Measurements from ENCODE around the gene SMO. TPM values are rescaled to one million over a fixed set of nuclear protein-coding genes. Genes with fewer than 3 reads are reported as not detected.
"Not testable (repeated sequence)": the region's sequence is repeated elsewhere in the genome, so short reads cannot be mapped to it uniquely, and the experiment has no call there.

SMO gene
- total RNA-seq, 1 donor from 2014 or later, result 5.0 TPM

GRCh38 chr7:129224251-129225205 lies 36.1 kb downstream of the SMO start, which contains the start of gene AHCYL2:
Gene AHCYL2, plus strand, starts transcription at chr7:129225030.
- ATAC-seq (peak; percentile 98), DNase-seq (peak; percentile 99)
- intact Hi-C loops (cut with micrococcal nuclease), result loop anchor here (5.0 kb wide), 1 partner anchor 73 kb away; no protein-coding TSS in a partner anchor

- ATAC-seq, result peak; percentile 45
- peak; percentile 71 for DNase-seq
- intact Hi-C loops (cut with micrococcal nuclease), result no loop called here
These were observed 36.9 kb downstream of the SMO start for GRCh38 chr7:129225206-129225930.

DNA sequence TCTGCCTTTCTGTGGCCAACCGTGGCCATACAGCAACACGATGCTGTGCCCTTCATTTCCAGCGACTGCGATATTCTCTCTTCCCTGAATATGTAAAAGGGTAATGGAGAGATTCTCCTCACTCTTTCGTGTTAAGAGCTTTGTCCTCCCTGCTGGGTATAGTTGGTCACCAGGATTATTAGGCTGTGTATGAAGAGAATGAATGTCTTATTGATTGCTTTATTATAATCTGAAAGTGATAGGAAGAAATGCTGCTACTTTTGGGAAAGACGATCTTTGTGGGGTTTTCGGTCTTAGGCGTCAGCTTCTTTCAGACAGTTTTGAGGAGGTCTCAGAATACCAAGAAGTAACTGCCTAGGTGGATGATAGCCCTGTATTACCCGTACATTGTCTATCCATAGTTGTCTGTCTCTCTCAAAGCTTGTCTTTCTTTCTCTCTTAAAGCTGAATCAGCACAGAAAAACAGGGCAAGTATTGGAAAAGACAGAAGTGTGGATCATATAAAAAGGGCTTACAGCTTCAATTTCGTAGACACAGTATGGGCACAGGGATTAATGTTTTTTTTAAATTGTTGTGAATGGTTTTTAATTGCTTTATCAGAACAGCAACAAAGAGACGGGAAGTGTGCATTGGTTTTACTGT lies 37.6 kb downstream of the SMO start:
- intact Hi-C loops (cut with micrococcal nuclease), result no loop called here
- DNase-seq, result no peak
- no peak for ATAC-seq

GRCh38 chr7:129227646-129228578 lies 39.5 kb downstream of the SMO start:
- DNase-seq, result no peak
- ATAC-seq, result no peak
- intact Hi-C loops (cut with micrococcal nuclease), result no loop called here

GRCh38 chr7:129228633-129229032 lies 40.2 kb downstream of the SMO start:
- DNase-seq (no peak), ATAC-seq (no peak)
- intact Hi-C loops (cut with micrococcal nuclease), result no loop called here

DNA sequence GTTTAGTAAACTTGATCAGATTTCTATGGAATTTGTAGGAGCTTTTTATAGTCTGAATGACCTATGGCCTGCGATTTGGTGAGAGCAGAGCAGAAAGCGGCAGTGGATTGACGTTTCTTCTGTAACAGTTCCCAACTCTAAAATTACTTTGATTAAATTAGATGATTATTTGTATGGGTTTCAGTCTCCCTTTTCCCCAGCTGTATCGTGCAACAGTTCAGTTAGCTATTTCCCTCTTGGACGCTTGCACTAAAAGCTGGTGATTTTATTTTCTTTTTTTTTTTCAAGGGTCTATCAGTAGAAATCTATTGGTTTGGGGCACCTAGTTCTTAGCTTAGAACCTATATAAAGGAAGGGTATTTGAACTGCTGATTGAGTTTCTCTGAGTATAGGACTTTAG lies 43.2 kb downstream of the SMO start:
- ATAC-seq (no peak), DNase-seq (no peak)
- intact Hi-C loops (cut with micrococcal nuclease), result no loop called here

- intact Hi-C loops (cut with micrococcal nuclease), result no loop called here
- DNase-seq (no peak), ATAC-seq (no peak)
These were observed 50.1 kb downstream of the SMO start for GRCh38 chr7:129238546-129238945.

DNA sequence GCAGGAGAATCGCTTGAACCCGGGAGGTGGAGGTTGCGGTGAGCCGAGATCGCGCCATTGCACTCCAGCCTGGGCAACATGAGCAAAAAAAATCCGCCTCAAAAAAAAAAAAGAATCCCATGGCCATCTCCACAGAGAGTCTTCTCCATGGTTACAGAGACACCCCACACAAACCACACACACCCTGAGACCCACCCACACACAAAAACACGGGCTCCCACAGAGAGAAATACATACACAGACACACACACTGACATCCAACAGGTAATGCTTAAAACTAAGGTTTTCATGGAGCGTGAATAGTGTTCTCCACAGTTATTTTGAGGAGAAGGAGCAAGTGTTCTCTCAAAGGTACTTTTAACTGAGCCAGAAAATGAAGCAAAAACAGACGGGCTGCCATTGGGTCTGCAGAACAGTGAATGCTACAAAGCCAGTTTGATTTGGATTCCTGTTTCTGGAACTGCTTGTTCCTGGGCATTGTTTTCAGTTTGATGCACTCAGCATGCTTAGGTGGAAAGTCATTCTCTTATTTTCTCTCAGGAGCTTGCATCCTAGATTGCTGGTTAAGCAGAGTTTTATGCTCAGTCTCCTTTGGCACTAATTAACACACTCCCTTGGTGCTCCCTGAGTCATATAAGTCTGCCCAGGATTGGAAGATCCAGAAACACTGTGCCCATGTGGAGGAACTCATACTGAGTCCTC lies 51.8 kb downstream of the SMO start:
- ATAC-seq (no peak), DNase-seq (no peak)
- intact Hi-C loops (cut with micrococcal nuclease), result no loop called here

GRCh38 chr7:129244220-129244619 lies 55.8 kb downstream of the SMO start:
- DNase-seq, result no peak
- no peak for ATAC-seq
- intact Hi-C loops (cut with micrococcal nuclease), result no loop called here

GRCh38 chr7:129245533-129245932 lies 57.1 kb downstream of the SMO start:
- intact Hi-C loops (cut with micrococcal nuclease), result no loop called here
- DNase-seq, result no peak
- no peak for ATAC-seq

- DNase-seq, result no peak
- ATAC-seq, result no peak
- intact Hi-C loops (cut with micrococcal nuclease), result no loop called here
These were observed 58.7 kb downstream of the SMO start for GRCh38 chr7:129247087-129247486.

GRCh38 chr7:129252128-129252527 lies 63.7 kb downstream of the SMO start:
- ATAC-seq (no peak), DNase-seq (no peak)
- intact Hi-C loops (cut with micrococcal nuclease), result no loop called here

GRCh38 chr7:129252603-129253002 lies 64.2 kb downstream of the SMO start:
- not testable (repeated sequence) for ATAC-seq, DNase-seq

GRCh38 chr7:129255800-129256199 lies 67.4 kb downstream of the SMO start:
- intact Hi-C loops (cut with micrococcal nuclease), result no loop called here
- DNase-seq (no peak), ATAC-seq (no peak)

More at GRCh38 chr7:129252603-129253002, 64.2 kb downstream of the SMO start:
- intact Hi-C loops (cut with micrococcal nuclease), result not testable (repeated sequence)

- ATAC-seq (no peak), DNase-seq (no peak)
- intact Hi-C loops (cut with micrococcal nuclease), result no loop called here
These were observed 67.8 kb downstream of the SMO start for GRCh38 chr7:129256221-129256620.

DNA sequence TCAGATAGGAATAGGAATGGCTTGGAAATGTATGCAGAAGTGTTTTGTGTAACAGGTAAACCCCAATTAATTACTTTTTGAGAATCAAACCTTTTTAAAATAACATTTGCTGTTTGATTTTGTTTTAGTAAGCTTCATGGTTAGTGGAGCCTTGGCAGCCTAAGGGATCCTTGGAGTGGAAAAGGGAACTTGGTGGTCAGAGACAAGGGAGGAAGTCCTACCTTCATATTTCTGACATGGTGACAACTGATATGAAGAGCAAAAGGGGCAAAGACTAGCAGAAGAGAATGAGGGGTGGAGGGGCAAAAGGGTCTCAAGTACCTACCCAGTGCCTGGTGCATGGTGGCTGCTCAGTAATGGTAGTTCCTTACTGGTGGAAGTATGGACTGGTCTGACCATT lies 68.7 kb downstream of the SMO start:
- intact Hi-C loops (cut with micrococcal nuclease), result no loop called here
- no peak for DNase-seq

DNA sequence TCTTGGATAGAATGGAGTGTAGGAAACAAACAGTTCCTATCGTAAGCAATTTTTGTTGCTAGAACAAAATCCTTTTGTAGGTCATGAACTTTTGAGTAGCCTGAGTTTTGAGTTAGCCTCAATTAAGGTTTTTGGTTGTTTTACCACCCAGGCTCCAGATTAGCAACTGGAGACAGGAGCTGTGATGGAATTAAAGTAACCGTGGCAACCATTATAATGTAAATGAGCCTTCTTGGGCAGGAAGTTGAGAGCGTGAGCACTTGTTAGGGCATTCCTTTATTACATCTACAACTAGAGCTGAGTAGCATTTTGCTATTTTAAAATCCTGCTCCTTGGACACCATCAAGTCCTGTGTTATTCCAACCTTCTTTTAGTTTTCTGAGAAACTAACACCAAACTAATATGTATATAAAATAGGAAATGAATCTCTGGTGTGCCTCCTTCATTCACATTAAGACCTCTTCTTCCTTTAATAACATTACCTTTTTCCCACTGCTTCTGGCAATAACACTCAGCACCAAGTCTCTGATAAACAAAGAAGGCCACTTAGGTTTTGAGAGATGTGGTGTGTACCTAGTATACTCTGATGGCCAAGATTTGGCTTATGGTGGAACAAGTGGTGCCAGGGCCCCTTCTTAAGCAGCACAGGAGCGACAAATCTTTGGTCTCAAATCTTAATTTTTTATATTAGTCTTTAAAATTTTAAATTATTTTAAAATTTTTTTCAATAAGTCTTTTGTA lies 70.4 kb downstream of the SMO start:
- DNase-seq (no peak), ATAC-seq (no peak)
- intact Hi-C loops (cut with micrococcal nuclease), result no loop called here

More for the DNA sequence above, 68.7 kb downstream of the SMO start:
- ATAC-seq, result no peak
